Measurements from ENCODE around the gene POLR2F.
A peak's percentile ranks its signal among the peaks of the same experiment; 100 is the strongest.
"Not testable (repeated sequence)": the region's sequence is repeated elsewhere in the genome, so short reads cannot be mapped to it uniquely, and the experiment has no call there.

The POLR2F gene

DNA sequence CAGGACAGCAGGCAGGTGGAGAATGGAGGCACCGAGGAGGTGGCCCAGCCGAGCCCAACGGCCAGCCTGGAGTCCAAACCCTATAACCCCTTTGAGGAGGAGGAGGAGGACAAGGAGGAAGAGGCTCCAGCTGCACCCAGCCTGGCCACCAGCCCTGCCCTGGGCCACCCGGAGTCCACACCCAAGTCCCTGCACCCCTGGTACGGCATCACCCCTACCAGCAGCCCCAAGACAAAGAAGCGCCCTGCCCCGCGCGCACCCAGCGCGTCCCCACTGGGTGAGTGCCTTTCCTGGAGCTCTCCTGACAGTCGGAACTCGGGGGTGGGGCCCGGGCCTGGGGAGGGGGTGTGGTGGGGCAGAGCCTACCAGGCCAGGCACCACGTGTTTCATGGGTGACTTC is 27.7 kb upstream of the POLR2F start:
- no peak for DNase-seq

DNA sequence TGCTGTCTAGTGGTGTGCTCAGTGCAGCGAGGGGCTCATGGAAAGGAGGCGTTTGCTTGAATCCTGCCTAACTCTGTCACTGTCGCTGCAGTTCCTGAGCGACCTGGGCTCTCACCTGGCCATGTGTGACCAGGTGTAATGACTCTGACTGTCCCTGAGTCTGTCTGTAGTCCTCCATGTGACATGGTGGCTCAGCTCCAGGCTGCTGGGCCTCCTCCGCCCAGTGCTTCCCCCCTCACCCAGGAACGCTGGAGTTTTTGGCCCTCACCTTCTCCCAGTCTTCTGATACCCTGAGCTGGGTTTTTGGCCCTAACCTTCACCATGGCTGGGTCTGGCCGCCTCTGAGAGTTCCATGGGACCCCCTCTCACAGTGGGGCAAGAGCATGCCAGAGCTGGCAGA is 27.1 kb upstream of the POLR2F start:
- no peak for DNase-seq

DNA sequence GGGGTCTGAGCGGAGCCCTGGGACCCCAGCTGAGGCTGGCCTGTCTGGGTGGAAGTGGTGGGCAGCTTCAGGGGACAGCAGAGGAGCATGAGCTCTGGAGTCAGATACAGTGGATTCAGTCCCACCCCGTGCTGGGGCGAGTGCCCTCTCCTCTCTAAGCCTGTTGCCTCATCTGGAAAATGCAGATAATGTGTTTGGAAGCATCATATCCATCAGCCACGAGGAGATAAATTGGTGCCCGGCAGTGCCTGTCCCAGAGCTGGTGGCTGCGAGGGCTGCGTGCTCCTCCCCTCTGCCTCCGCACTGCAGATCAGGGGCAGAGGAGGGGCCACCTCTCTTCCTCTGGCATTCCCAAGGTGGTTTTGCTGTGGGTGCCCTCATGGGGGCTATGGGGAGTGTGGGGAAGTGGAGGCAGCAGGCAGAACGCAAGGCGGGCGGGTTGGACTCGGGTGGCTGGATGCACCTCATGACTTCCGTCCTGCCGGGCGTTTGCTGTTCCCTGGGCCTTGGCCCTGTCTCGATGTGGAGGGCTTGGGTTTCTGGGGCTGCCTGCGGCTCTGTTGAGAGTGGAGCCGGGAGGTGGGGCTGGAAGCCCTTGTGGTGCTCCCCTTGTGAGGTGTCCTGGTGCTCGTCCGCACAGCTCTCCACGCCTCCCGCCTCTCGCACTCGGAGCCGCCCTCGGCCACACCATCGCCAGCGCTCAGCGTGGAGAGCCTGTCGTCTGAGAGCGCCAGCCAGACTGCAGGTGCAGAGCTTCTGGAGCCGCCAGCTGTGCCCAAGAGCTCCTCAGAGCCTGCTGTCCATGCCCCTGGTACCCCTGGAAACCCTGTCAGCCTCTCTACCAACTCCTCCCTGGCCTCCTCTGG is 26.5 kb upstream of the POLR2F start:
- DNase-seq: no peak

DNA sequence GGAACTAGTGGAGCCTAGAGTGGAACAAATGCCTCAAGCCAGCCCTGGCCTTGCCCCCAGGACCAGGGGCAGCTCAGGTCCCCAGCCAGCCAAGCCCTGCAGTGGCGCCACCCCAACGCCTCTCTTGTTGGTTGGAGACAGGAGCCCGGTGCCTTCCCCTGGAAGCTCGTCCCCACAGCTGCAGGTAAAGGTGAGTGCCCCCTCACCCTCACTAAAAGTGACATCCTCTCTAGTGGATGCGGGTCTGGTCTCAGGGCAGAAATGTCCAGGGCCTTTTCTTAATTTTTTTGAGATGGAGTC is 25.9 kb upstream of the POLR2F start:
- DNase-seq: no peak

DNA sequence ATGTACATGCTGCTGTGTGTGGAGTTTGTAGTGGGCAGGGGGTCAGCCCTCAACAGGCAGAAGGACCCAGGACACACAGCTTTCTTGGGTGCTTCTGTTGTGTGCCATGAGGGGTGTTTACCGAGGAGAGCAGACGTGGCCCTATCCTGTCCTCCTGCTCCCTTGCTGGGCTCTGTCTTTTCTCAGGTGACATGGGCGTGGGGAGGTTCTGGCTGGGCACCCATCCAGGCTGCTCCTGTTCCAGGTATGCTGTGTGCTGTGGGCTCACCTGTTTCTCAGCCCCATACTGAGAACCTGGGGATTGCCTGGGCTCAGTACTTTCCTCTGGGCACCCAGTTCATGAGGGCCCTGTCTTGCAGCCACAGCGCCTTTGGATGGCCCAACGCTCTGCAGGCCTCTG is 24.1 kb upstream of the POLR2F start:
- DNase-seq: no peak

DNA sequence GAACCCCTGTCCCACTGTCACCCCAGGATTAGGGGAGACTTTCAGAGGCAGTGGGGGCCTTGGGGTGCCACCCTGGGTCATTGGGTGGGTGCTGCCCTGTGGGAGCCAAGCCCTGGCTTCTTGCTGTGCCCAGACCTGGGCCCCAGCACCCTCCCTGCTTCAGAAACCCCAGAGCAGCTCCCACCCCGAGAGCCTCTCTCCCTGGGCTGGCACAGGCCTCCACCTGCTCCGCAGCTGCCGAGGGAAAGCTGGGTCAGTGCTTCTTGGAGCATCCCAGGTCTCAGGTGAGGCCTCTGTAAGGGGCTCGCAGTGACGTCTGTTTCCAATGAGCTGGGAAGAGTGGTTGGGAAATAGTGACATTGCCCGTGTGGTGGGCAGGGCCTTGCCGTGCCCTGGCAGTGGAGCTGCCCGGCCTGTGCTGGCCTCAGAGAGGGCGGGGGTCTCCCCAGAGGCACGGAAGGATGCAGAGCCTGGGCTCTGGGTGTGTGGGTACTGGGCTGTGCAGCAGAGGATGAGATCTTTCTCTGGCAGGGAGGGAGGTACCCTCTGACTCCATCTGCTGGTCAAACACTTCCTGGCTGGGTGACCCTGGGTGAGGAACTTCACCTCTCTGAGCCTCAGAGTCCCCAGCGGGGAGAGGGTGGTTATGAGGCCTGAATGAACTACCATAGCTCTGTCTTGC is 23.1 kb upstream of the POLR2F start:
- DNase-seq: peak; percentile 49

DNA sequence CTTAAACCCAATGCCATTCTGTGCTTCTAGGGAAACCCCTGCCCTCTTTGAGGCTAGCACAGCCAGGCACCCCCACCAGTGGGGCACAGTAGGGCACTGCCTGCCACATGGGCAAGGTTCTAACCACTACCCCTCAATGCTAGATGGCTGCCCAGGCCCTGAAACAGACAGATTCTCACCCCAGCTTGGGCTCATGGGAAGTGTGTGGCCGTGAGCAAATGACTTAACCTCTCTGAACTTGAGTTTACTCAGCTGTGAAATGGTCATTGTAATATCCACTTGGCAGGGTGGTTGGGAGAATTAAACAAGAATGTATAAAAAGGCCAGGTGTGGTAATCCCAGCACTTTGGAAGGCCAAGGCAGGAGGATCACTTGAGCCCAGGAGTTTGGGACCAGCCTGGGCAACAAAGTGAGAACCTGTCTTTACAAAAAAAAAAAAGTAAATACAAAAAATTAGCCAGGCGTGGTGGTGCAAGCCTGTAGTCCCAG is 22.5 kb upstream of the POLR2F start:
- no peak for DNase-seq

DNA sequence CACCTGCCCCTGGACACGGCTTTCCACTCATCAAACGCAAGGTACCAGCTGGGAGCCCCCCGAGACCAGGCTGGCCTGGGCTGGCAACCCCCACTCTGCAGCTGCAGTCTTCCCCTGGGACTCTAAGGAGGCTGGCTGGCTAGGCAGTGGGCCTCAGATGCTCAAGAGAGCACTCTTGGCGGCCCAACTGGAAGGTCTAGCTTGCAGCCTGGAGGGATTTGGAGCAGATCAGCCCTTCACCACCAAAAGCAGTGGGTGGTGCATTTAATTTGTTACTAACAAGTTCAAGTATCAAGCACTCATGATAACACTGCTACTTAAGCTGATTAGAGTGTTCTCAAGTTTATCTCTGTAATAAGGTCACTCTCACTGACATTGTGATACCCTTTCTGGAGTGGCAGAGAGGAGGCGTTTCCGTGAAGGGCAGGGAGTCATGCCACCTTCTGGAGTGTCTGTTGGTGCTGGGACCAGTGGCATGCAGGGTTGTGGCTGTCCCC is 21.6 kb upstream of the POLR2F start:
- DNase-seq: no peak

DNA sequence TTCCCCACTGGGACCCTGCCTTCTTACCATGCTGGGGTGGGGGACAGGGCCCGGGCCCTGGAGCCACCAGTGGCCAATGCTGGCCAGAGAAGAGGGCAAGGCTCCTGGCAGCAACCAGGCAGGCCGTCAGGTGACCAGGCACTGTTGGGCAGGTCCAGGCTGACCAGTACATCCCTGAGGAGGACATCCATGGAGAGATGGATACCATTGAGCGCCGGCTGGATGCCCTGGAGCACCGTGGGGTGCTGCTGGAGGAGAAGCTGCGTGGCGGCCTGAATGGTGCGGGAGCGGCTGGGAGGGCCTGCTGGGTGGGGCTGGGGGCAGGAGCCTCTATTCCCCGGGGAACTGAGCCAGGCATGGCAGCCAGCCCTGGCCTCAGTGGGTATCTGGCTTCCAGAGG is 21.1 kb upstream of the POLR2F start:
- DNase-seq: no peak

DNA sequence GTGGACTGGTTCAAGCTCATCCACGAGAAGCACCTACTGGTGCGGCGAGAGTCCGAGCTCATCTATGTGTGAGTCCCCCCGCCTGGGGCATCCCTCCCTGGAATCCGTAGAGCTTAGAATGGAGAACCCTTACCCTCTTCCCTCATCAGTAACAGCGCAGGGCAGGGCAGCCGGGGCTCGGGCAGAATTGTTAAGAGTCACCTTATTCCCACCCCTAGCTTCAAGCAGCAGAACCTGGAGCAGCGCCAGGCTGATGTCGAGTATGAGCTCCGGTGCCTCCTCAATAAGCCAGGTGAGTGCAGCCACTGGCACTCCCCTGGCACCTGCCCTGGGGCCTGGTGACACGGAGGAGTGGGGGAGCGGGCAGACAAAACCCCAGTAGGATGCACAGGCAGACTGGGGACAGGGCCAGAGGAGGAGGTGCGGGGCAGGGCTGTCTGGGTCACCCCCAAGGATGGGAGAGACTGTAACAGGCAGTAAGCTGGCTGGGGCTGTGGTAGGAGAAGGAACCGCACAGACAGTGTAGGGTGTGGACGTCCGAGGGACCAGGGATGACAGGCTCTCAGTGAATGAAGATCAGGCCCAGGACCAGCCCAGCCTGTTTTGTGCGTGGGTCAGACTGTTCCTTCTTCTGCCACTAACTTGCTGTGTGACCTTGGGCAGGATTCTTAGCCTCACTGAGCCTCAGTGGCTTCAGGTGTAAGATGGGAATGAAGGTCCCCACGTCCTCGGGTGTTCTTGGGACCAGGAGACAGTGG is 20.5 kb upstream of the POLR2F start:
- no peak for DNase-seq

DNA sequence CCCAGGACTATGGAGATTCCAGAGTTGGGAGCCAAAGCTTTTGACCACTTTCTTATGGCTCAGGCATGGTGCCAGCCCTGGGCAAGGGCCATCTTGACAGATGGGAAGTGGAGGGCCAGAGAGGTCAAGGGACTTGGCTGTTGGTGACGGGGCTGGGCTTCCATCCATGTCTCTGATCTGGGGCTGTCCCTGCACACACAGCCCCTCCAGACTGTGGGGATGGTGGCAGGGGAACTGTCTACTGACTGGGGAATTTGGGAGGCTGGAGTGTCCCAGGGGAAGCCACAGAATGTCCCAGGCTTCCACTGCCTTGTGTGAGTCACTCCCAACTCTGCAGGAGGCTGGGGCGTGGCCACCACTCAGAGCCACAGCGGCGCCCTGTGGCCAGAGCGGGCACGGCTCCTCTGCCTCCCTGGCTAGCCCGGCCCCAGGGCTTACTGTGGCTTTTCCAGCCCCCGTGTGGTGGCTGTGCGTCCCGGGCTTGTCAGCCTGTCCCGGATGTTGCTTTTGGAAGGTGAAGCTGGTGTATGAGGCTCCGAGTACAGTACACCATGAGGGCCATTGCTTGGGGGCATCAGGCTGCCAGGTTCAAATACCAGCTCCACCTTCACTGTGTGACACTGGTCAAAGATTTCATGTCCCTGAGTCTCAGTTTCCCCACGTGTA is 19.7 kb upstream of the POLR2F start:
- peak; percentile 97 for DNase-seq

DNA sequence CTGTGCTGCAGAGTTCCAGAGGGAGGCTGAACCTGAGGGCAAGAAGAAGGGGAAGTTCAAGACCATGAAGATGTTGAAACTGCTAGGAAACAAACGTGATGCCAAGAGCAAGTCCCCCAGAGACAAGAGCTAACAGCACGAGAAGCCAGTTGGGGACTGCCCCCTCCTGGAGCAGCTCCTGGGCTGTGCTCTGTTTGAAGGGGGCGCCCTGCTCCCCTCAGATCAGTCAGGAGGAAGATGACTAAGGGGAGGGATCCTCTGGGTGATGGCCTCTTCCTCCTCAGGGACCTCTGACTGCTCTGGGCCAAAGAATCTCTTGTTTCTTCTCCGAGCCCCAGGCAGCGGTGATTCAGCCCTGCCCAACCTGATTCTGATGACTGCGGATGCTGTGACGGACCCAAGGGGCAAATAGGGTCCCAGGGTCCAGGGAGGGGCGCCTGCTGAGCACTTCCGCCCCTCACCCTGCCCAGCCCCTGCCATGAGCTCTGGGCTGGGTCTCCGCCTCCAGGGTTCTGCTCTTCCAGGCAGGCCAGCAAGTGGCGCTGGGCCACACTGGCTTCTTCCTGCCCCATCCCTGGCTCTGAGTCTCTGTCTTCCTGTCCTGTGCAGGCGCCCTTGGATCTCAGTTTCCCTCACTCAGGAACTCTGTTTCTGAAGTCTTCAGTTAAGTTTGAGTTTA is 12.7 kb upstream of the POLR2F start:
- DNase-seq: no peak

DNA sequence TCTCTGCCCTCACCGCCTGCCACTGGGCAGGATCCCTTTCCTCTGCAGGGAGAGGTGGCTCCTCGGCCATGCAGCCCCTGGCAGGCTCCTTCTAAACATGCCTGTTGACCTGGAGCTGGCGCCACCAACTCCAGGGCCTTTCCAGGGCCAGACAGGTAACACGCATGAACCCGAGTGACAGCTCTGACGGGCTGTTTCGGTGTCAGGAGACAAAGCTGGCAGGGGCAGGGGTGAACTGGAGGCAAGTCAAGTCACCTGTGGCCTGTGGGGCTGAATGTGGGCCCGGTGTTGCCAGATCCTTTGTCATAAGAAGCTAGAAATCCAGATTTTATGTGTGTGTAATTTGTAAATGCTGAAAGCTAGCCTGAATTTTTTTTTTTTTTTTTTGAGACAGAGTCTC is 11.4 kb upstream of the POLR2F start:
- no peak for DNase-seq

DNA sequence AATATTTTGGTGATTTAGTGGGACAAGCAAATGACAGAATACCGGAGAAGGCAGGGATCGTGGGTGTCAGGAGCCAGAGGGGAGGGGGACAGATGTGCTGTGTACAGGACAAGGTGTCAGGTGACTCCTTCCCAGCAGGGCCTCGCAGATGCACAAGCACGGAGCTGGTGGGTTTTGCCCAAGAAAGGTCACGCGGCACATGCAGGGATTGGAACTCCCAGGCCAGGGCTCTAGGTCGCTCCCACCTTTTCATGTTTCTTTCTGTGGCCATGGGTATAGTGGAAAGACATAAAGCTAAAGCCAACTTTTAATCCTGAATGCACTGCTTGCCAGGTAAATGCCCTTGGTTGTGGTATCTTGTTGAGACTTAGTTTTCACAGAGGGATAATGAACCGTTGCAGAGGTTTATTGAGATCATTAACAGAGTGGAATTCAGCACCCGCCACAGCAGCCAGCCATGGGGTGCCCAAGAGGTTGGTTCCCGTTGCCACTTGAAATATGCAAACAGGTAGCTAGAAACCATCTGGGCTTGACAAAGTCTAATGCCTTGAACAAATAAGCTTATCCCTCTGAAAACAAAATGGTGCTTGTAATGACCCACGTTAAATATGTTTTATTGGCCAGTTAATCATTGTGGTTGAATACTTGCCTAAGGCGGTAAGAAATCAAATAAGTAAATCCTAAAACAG is 10.2 kb upstream of the POLR2F start:
- no peak for DNase-seq

DNA sequence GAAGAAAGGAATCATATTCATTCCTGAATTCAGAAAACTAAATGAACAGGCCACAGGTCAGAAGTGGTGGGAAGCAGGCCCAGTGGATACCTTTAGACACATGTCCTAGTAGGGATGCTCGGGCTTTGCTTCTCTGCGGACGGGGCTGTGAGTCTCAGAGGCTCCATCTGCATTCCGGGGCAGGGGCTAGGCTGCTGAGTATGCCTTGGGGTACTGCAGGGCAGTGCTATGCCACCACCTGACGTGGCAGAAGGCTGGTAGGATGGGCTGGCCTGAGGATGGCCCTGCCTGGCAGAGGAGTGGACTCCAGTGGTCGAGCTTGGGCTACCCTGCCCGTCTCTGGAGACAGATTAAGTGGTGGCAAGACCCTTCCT is 9.7 kb upstream of the POLR2F start:
- DNase-seq: no peak

DNA sequence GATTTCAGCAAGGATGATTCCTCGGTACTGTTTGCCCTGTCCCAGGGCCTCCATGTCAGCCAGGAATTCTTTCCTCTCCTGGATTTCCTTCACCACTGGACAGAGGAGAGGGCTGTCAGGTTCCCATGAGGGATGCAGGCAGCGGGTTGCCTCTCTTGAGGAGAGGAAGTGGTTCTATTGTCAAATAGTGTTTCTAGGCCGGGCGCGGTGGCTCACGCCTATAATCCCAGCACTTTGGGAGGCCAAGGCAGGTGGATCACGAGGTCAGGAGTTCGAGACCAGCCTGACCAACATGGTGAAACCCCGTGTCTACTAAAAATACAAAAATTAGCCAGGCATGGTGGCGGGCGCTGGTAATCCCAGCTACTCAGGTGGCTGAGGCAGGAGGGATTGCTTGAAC is 9.1 kb upstream of the POLR2F start:
- not testable (repeated sequence) for DNase-seq

DNA sequence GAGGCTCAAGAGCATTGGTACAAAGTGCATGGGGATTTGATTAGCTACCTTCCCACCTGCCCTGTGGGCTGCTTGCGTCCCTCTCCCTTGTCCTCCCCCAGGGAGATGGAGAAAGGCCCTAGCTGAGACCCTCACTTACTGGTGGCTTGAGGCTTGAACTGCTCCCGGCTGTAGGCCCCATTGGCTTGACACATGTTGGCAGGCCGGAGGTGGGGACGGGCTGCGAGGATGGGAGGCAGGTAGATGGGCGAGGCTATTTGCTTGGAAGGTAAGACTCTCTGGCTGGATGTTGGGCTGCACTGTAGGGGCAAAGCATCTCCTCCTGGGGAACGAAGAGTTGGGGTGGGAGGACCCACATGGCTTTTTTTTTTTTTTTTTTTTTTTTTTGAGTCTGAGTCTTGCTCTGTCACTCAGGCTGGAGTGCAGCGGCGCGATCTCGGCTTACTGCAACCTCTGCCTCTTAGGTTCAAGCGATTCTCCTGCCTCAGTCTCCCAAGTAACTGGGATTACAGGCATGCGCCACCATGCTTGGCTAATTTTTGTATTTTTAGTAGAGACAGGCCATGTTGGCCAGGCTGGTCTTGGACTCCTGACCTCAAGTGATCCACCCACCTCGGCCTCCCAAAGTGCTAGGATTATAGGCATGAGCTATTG is 6.2 kb upstream of the POLR2F start:
- not testable (repeated sequence) for DNase-seq

DNA sequence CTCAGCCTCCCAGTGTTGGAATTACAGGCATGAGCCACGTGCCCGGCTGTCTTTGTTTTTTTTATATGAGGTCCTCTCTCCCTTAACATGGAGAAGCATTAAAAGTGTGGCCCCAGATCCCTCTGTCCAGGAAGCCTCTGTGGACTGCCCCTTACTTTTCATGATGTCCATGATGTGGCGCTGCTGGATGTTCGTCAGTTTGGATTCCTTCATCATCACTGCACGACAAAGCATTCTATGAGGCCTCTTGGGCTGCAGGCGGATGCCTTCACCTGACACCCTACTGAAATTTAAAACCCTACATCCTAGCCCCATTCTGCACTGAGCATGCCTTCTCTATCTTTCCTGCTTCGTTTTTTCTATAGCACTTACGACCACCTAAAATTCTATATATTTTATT is 2.2 kb upstream of the POLR2F start:
- DNase-seq: peak; percentile 36

DNA sequence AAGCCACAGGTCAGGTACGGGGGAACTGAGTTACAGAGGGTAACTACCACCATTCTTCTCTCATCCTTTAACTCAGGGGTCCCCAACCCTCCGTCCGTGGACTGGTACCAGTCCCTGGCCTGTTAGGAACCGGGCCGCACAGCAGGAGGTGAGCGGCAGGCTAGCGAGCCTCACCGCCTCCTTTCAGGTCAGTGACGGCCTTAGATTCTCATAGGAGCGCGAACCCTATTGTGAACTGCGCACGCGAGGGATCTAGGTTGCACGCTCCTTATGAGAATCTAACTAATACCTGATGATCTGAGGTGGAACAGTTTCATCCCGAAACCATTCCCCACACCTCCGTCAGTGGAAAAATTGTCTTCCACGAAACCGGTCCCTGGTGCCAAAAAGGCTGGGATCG is 870 bp upstream of the POLR2F start:
- DNase-seq: not testable (repeated sequence)

DNA sequence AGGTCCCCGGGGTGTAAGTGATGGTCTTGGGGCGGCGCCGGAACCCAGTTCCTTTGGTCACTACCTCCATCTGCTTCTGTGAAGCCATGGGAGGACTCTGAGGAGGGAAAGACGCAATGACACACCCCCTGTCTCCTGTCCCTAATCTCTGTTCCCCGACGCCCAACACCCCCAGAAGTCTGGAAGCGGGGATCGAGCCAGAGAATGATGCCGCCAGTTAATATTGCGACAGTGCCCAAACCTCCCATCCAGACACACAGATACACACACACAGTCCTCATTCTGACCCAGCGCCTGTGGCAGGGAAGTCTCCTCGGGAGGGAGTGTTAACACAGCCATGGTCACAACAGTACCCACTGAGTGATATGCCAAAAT is 450 bp upstream of the POLR2F start:
- no peak for DNase-seq

DNA sequence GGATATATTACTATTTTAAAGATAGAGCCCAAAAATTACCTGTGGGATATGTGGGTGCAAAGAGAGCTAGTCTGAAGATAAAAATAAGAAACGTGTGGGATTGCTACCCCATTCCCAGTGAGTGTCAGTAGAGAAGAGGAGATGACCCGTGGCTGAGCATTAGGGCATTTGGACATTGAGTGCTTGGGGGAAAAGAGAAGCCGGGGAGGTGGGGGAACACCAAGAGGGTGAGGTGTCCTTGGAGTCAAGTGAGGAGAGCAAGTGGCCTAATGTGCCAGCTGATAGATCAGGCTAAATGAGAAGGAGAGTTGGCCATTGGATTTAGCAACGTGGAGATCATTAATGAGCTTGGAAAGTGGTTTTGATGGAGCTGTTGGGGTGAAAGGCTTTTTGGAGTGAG is 1.2 kb downstream of the POLR2F start:
- no peak for DNase-seq
